Tibial artery (tissue), 4 donors: ENCODE data around the gene STK16.

Experiments
- DNase-seq, 2 donors: peaks; one replicate each; pipeline ENCODE4 v3.0.0-alpha.2; 2019
- H3K27ac ChIP-seq, 2 donors: fragments of 200-600 bp; sonication (generic) in 1 of 2; 1 replicate in 1 of 2; 2 replicates in 1 of 2; pipeline ENCODE4 v1.5.1; 2018 to 2019; ENCODE audit warnings: mild to moderate bottlenecking in 1 of 2
- H3K27me3 ChIP-seq, 2 donors: fragments of 200-600 bp; sonication (generic) in 1 of 2; one replicate each; pipeline versions ENCODE4 v1.5.1 to v1.6.0; 2016 to 2019
- H3K36me3 ChIP-seq, 3 donors: fragments of 200-600 bp; sonication (generic) in 2 of 3; one replicate each; pipeline ENCODE4 v1.5.1; 2016 to 2019; ENCODE audit warnings: mild to moderate bottlenecking in 2 of 3
- H3K4me1 ChIP-seq, 4 donors: fragments of 200-600 bp; sonication (generic) in 2 of 4; 1 replicate in 3 of 4; 2 replicates in 1 of 4; pipeline ENCODE4 v1.5.1; 2016 to 2019
- H3K4me3 ChIP-seq, 2 donors: fragments of 200-600 bp; sonication (generic) in 1 of 2; 1 replicate in 1 of 2; 2 replicates in 1 of 2; pipeline ENCODE4 v1.5.1; 2018 to 2019; ENCODE audit warnings: mild to moderate bottlenecking in 2 of 2
- H3K9me3 ChIP-seq, 3 donors: fragments of 200-600 bp; sonication (generic) in 1 of 3; one replicate each; pipeline ENCODE4 v1.5.1; 2016 to 2019
- CTCF ChIP-seq, 2 experiments: fragments of 200-600 bp in 1 of 2; fragments of 450-650 bp in 1 of 2; IDR thresholded peaks; one replicate each; pipeline ENCODE4 v1.5.1; 2017 to 2019; ENCODE audit warnings: antibody characterized with exemption in 2 of 2, mild to moderate bottlenecking in 1 of 2, moderate library complexity in 1 of 2
- intact Hi-C: fragments of 100-400 bp; cut with DNase I; formaldehyde crosslinking; loops from one replicate; pipeline ENCODE4 v1.15.0; 2023; ENCODE audit warnings: low total_unique reads

STK16 gene

GRCh38 chr2:219218217-219218731, 27.0 kb upstream of the STK16 start:
- no peak for TF ChIP-seq CTCF (IDR thresholded peaks at IDR 0.05)
- peak overlapping the region; percentile 88 to 89 for H3K27ac ChIP-seq
- peak overlapping the region; percentile 55 to 60 for H3K4me3 ChIP-seq
- peak; percentile 74 to 94 for DNase-seq
- peaks cover 50 to 68% (median 58%) of the 10 kb centered on the region in 3 donors for H3K36me3 ChIP-seq
- no peaks in the 10 kb centered on the region for H3K9me3 ChIP-seq
- H3K4me1 ChIP-seq, result peaks cover 5 to 41% (median 31%) of the 10 kb centered on the region in 4 donors
- no peaks in the 10 kb centered on the region for H3K27me3 ChIP-seq
- intact Hi-C loops, result loop anchor here (1.0 to 5.0 kb wide), 2 partner anchors 12 to 41 kb away; partner anchors contain the start of genes CNPPD1, RETREG2 and ZFAND2B

GRCh38 chr2:219218732-219219701, 26.3 kb upstream of the STK16 start, which contains the start of gene ABCB6:
TSS of gene ABCB6 (minus strand) at chr2:219218958. CDS start at chr2:219218673, 285 bp downstream.
- Histone ChIP-seq H3K9me3 (no peaks in the 10 kb centered on the region), H3K27me3 (no peaks in the 10 kb centered on the region), H3K36me3 (peaks cover 50 to 68% (median 58%) of the 10 kb centered on the region in 3 donors), H3K4me3 (peak within 1 kb of the TSS; percentile 55 to 60), H3K27ac (peak within 1 kb of the TSS; percentile 88 to 89), H3K4me1 (peaks cover 5 to 41% (median 31%) of the 10 kb centered on the region in 4 donors)
- peak; percentile 99 for DNase-seq
- intact Hi-C loops, result loop anchor here (1.0 to 5.0 kb wide), 2 partner anchors 13 to 42 kb away; partner anchors contain the start of genes CNPPD1, RETREG2 and ZFAND2B
- no peak for TF ChIP-seq CTCF (IDR thresholded peaks at IDR 0.05)

GRCh38 chr2:219219784-219220532, 25.3 kb upstream of the STK16 start:
- no peaks in the 10 kb centered on the region for H3K27me3 ChIP-seq
- no peak for DNase-seq
- no peak for TF ChIP-seq CTCF (IDR thresholded peaks at IDR 0.05)
- H3K4me3 ChIP-seq, result peak overlapping the region in 1 of 2 donors; percentile 60
- no peaks in the 10 kb centered on the region for H3K9me3 ChIP-seq
- H3K36me3 ChIP-seq, result peaks cover 50 to 68% (median 59%) of the 10 kb centered on the region in 3 donors
- H3K27ac ChIP-seq, result peak overlapping the region; percentile 88 to 89
- peaks cover 5 to 41% (median 31%) of the 10 kb centered on the region in 4 donors for H3K4me1 ChIP-seq
- intact Hi-C loops, result loop anchor here (5.0 to 10.0 kb wide), 2 partner anchors 43 to 75 kb away; partner anchors contain the start of genes CNPPD1 and RETREG2

GRCh38 chr2:219220652-219221402, 24.5 kb upstream of the STK16 start:
- H3K9me3 ChIP-seq, result no peaks in the 10 kb centered on the region
- intact Hi-C loops, result loop anchor here (10.0 kb wide), 1 partner anchor 74 kb away; no protein-coding TSS in a partner anchor
- TF ChIP-seq CTCF (IDR thresholded peaks at IDR 0.05), result no peak
- no peak for DNase-seq
- H3K4me1 ChIP-seq, result peaks cover 5 to 45% (median 30%) of the 10 kb centered on the region in 4 donors
- peak overlapping the region in 1 of 2 donors; percentile 88 for H3K27ac ChIP-seq
- H3K27me3 ChIP-seq, result no peaks in the 10 kb centered on the region
- H3K4me3 ChIP-seq, result no peak overlapping the region
- H3K36me3 ChIP-seq, result peaks cover 57 to 68% (median 61%) of the 10 kb centered on the region in 3 donors
